GM23338 (cell line): ENCODE results near the gene SPATA13. TPM values are rescaled to one million over a fixed set of nuclear protein-coding genes. Genes with fewer than 3 reads are reported as not detected.

Experiments
- ATAC-seq: fragments of 200-7000 bp; cut with Tn5 transposase; 3 replicates; pipeline ENCODE4 v1.9.1; 2020
- DNase-seq: peaks from one replicate; pipeline ENCODE4 v3.0.0-alpha.2; 2015; ENCODE audit warnings: low spot score
- H2AFZ ChIP-seq: fragments of 200-600 bp; sonication (generic); 2 replicates; pipeline ENCODE4 v1.8.0; 2016; ENCODE audit warnings: antibody characterized with exemption, mild to moderate bottlenecking, moderate library complexity
- H3F3A ChIP-seq: fragments of 200-600 bp; sonication (generic); replicated peaks from 2 replicates; pipeline ENCODE4 v1.8.0; 2017; ENCODE audit warnings: antibody characterized with exemption, mixed run types, low read depth
- H3K27ac ChIP-seq: fragments of 200-600 bp; sonication (generic); 2 replicates; pipeline ENCODE4 v1.6.1; 2016; ENCODE audit warnings: low read depth
- H3K27me3 ChIP-seq: fragments of 200-600 bp; sonication (generic); 2 replicates; pipeline ENCODE4 v1.8.0; 2016; ENCODE audit warnings: mild to moderate bottlenecking, mixed run types, moderate library complexity; ENCODE audit not compliant: insufficient read depth
- H3K36me3 ChIP-seq: fragments of 200-600 bp; sonication (generic); 2 replicates; pipeline ENCODE4 v1.8.0; 2016; ENCODE audit warnings: mild to moderate bottlenecking; ENCODE audit not compliant: insufficient read depth
- H3K4me1 ChIP-seq: fragments of 200-600 bp; sonication (generic); 2 replicates; pipeline ENCODE4 v1.8.0; 2016; ENCODE audit warnings: mild to moderate bottlenecking, moderate library complexity; ENCODE audit not compliant: insufficient read depth
- H3K4me2 ChIP-seq: fragments of 200-600 bp; sonication (generic); 2 replicates; pipeline ENCODE4 v1.7.1; 2017; ENCODE audit warnings: mixed run types
- H3K4me3 ChIP-seq: fragments of 200-600 bp; sonication (generic); 2 replicates; pipeline ENCODE4 v1.6.1; 2016; ENCODE audit warnings: mixed run types
- H3K79me2 ChIP-seq: fragments of 200-600 bp; sonication (generic); replicated peaks from 2 replicates; pipeline ENCODE4 v1.8.0; 2017; ENCODE audit warnings: mild to moderate bottlenecking; ENCODE audit not compliant: insufficient read depth
- H3K9me2 ChIP-seq: fragments of 200-600 bp; sonication (generic); 2 replicates; pipeline ENCODE4 v1.8.0; 2017; ENCODE audit not compliant: insufficient read depth
- H4K20me1 ChIP-seq: fragments of 200-600 bp; sonication (generic); replicated peaks from 2 replicates; pipeline ENCODE4 v1.8.0; 2017; ENCODE audit warnings: mild to moderate bottlenecking; ENCODE audit not compliant: insufficient read depth
- H3K27ac Mint-ChIP-seq: 2 replicates; pipeline ENCODE4 v1.8.0; 2020; ENCODE audit warnings: inconsistent platforms, mild to moderate bottlenecking, moderate library complexity, mixed read lengths
- H3K27me3 Mint-ChIP-seq: 3 replicates; pipeline ENCODE4 v1.8.0; 2022; ENCODE audit warnings: low read depth, mild to moderate bottlenecking, moderate library complexity, mixed read lengths, inconsistent platforms; ENCODE audit not compliant: insufficient read depth, poor library complexity
- H3K36me3 Mint-ChIP-seq: 3 replicates; pipeline ENCODE4 v1.8.0; 2021; ENCODE audit warnings: low read depth, mild to moderate bottlenecking, inconsistent platforms, moderate library complexity, mixed read lengths
- H3K4me1 Mint-ChIP-seq: 3 replicates; pipeline ENCODE4 v1.8.0; 2020; ENCODE audit warnings: mild to moderate bottlenecking, inconsistent platforms, mixed read lengths
- H3K4me3 Mint-ChIP-seq: 3 replicates; pipeline ENCODE4 v1.8.0; 2021; ENCODE audit warnings: moderate library complexity, mild to moderate bottlenecking, inconsistent platforms, mixed read lengths
- H3K9me3 Mint-ChIP-seq: 3 replicates; pipeline ENCODE4 v1.8.0; 2020; ENCODE audit warnings: moderate library complexity, mild to moderate bottlenecking, inconsistent platforms, mixed read lengths
- CREB1 ChIP-seq: fragments of 250-450 bp; sonication (Bioruptor Pico); IDR thresholded peaks from 2 replicates; pipeline ENCODE4 v1.5.0; 2020; ENCODE audit warnings: low read depth, mild to moderate bottlenecking, moderate library complexity
- EZH2 ChIP-seq: fragments of 200-600 bp; sonication (generic); IDR thresholded peaks from one replicate; pipeline ENCODE4 v1.8.0; 2017; ENCODE audit warnings: antibody characterized with exemption, mild to moderate bottlenecking, low read depth; ENCODE audit not compliant: unreplicated experiment
- EZH2phosphoT487 ChIP-seq: fragments of 200-600 bp; sonication (generic); IDR thresholded peaks from one replicate; pipeline ENCODE4 v1.8.1; 2018; ENCODE audit warnings: antibody characterized with exemption; ENCODE audit not compliant: unreplicated experiment
- JUNB ChIP-seq: IDR thresholded peaks from one replicate; pipeline ENCODE4 v1.6.1; 2016; ENCODE audit warnings: antibody characterized with exemption; ENCODE audit not compliant: unreplicated experiment
- POLR2AphosphoS5 ChIP-seq: IDR thresholded peaks from 2 replicates; pipeline ENCODE4 v1.6.1; 2016; ENCODE audit warnings: antibody characterized with exemption, low read depth
- STAT1 ChIP-seq: IDR thresholded peaks from one replicate; pipeline ENCODE4 v1.6.1; 2016; ENCODE audit warnings: antibody characterized with exemption; ENCODE audit not compliant: unreplicated experiment
- ZNF114 ChIP-seq: fragments of 250-450 bp; sonication (Bioruptor Pico); IDR thresholded peaks from 2 replicates; pipeline ENCODE4 v1.5.0; 2020; ENCODE audit warnings: mild to moderate bottlenecking, moderate library complexity
- ZNF331 ChIP-seq: fragments of 250-450 bp; sonication (Bioruptor Pico); IDR thresholded peaks from 2 replicates; pipeline ENCODE4 v1.5.0; 2020; ENCODE audit warnings: low read depth, mild to moderate bottlenecking, moderate library complexity
- polyA plus RNA-seq: library from polyadenylated mRNA; unstranded; fragments of >200 nt; fragmentation: Nextera tagmentation; extraction: Ambion mirVana; gene quantifications from 2 replicates; pipeline ENCODE4 v1.2.1, GENCODE V29; 2016
- total RNA-seq: library from RNA; depleted of rRNA; stranded (reverse); fragments of >200 nt; shearing (Covaris generic); gene quantifications from 2 replicates; pipeline ENCODE4 v1.2.3, GENCODE V29; 2014
- TF ChIP-seq, protein P1 (sequence below): IDR thresholded peaks from 2 replicates; pipeline ENCODE4 v1.6.1; 2016; ENCODE audit warnings: antibody characterized with exemption
- TF ChIP-seq, protein P2 (sequence below): IDR thresholded peaks from one replicate; pipeline ENCODE4 v1.6.1; 2018; ENCODE audit warnings: antibody characterized with exemption; ENCODE audit not compliant: unreplicated experiment
- TF ChIP-seq, protein P3 (sequence below), 2 experiments: fragments of 200-600 bp in 1 of 2; sonication (generic) in 1 of 2; conservative IDR thresholded peaks; 2 replicates each; pipeline versions ENCODE4 v1.5.1 to v1.6.1; 2016 to 2017; ENCODE audit warnings: antibody characterized with exemption in 2 of 2, low read depth in 2 of 2, mild to moderate bottlenecking in 2 of 2, moderate library complexity in 1 of 2

SPATA13 gene
- total and polyA plus RNA-seq, 2 experiments from 2014 or later = 11.9 to 45.7 TPM

DNA sequence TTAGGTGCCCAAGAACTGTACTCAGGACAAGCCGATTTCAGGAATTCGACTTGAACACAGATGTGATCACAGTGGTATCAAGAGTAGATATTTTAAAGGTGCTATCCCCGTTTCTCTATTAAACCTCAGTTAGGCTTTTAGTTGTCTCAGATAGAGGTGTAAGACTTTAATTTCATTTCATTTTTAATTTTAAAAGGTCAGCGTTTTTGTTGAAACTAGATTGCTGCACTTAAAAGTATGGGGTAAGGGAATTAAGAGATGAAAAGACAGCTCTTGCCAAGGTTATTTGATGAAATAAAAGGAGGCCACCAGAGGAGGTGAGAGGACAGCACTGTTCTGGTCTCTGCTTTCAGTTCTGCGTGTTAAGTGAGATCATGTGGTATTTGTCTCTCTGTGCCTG is 48.6 kb downstream of the SPATA13 start (continued):
- TF ChIP-seq, protein P1, sequence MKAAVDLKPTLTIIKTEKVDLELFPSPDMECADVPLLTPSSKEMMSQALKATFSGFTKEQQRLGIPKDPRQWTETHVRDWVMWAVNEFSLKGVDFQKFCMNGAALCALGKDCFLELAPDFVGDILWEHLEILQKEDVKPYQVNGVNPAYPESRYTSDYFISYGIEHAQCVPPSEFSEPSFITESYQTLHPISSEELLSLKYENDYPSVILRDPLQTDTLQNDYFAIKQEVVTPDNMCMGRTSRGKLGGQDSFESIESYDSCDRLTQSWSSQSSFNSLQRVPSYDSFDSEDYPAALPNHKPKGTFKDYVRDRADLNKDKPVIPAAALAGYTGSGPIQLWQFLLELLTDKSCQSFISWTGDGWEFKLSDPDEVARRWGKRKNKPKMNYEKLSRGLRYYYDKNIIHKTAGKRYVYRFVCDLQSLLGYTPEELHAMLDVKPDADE = no peak
- TF ChIP-seq CREB1 (CRISPR knock-in tag) = no peak

DNA sequence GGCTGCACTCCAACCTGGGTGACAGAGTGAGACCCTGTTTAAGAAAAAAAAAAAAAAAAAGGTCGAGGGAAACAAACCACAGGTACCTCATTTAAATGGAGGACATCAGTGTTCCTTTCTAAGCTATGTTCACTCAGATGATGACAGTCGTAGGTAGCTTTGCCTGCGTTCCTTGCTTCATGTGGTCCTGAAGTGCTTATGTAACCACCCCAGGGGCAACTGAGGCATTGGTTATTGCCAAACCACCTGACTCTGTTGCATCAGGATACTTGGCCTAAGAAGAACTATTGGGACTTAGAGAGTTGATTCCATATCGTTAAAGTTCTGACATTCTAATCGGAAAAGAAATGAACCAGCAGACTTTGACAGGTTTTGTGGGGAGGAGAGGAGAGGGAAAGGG is 51.7 kb downstream of the SPATA13 start:
- Histone ChIP-seq H3K4me3 (no peak overlapping the region), H3K4me1 (peaks cover 6% of the 10 kb centered on the region; the same call in 1 of the 2 replicates), H3K4me2 (no peak overlapping the region), H3K36me3 (no peaks in the 10 kb centered on the region), H3K79me2 (peaks cover 74% of the 10 kb centered on the region), H4K20me1 (peaks cover 17% of the 10 kb centered on the region), H3K27me3 (no peaks in the 10 kb centered on the region), H3K9me2 (no peaks in the 10 kb centered on the region), H2AFZ (no peak overlapping the region), H3F3A (no peaks in the 10 kb centered on the region), H3K27ac (peak overlapping the region; percentile 59; the same call in 1 of the 2 replicates)
- H3K4me3 Mint-ChIP-seq = no peak overlapping the region
- 0 out of 2 replicates have a peak overlapping the region, but pooled peaks have one; percentile 27 for H3K27ac Mint-ChIP-seq
- ATAC-seq (no peak), DNase-seq (no peak)
- peaks cover 1% of the 10 kb centered on the region for H3K27me3 Mint-ChIP-seq
- peaks cover 31% of the 10 kb centered on the region for H3K4me1 Mint-ChIP-seq
- no peaks in the 10 kb centered on the region; the same call in 2 of the 3 replicates for H3K36me3 Mint-ChIP-seq
- no peaks in the 10 kb centered on the region for H3K9me3 Mint-ChIP-seq
- TF ChIP-seq EZH2 (no peak), EZH2phosphoT487 (no peak), JUNB (no peak), CREB1 (CRISPR knock-in tag) (no peak), STAT1 (no peak), POLR2AphosphoS5 (no peak), ZNF114 (CRISPR knock-in tag) (no peak), ZNF331 (CRISPR knock-in tag) (no peak)
- TF ChIP-seq, protein P2, sequence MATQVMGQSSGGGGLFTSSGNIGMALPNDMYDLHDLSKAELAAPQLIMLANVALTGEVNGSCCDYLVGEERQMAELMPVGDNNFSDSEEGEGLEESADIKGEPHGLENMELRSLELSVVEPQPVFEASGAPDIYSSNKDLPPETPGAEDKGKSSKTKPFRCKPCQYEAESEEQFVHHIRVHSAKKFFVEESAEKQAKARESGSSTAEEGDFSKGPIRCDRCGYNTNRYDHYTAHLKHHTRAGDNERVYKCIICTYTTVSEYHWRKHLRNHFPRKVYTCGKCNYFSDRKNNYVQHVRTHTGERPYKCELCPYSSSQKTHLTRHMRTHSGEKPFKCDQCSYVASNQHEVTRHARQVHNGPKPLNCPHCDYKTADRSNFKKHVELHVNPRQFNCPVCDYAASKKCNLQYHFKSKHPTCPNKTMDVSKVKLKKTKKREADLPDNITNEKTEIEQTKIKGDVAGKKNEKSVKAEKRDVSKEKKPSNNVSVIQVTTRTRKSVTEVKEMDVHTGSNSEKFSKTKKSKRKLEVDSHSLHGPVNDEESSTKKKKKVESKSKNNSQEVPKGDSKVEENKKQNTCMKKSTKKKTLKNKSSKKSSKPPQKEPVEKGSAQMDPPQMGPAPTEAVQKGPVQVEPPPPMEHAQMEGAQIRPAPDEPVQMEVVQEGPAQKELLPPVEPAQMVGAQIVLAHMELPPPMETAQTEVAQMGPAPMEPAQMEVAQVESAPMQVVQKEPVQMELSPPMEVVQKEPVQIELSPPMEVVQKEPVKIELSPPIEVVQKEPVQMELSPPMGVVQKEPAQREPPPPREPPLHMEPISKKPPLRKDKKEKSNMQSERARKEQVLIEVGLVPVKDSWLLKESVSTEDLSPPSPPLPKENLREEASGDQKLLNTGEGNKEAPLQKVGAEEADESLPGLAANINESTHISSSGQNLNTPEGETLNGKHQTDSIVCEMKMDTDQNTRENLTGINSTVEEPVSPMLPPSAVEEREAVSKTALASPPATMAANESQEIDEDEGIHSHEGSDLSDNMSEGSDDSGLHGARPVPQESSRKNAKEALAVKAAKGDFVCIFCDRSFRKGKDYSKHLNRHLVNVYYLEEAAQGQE = no peak
- TF ChIP-seq, protein P3, sequence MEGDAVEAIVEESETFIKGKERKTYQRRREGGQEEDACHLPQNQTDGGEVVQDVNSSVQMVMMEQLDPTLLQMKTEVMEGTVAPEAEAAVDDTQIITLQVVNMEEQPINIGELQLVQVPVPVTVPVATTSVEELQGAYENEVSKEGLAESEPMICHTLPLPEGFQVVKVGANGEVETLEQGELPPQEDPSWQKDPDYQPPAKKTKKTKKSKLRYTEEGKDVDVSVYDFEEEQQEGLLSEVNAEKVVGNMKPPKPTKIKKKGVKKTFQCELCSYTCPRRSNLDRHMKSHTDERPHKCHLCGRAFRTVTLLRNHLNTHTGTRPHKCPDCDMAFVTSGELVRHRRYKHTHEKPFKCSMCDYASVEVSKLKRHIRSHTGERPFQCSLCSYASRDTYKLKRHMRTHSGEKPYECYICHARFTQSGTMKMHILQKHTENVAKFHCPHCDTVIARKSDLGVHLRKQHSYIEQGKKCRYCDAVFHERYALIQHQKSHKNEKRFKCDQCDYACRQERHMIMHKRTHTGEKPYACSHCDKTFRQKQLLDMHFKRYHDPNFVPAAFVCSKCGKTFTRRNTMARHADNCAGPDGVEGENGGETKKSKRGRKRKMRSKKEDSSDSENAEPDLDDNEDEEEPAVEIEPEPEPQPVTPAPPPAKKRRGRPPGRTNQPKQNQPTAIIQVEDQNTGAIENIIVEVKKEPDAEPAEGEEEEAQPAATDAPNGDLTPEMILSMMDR (conservative IDR thresholded peaks at IDR 0.05; ENCODE audit: low read depth in 2 of 2) = no peak
- TF ChIP-seq, protein P1 = no peak
